HepG2 (cell line): ENCODE data around the gene WDR45B. TPM values are rescaled to one million over a fixed set of nuclear protein-coding genes. Genes with fewer than 3 reads are reported as not detected.

Source experiments
- ATAC-seq: fragments of 200-7000 bp; cut with Tn5 transposase; 3 replicates; pipeline ENCODE4 v1.9.1; 2020; ENCODE audit warnings: mild to moderate bottlenecking, moderate library complexity
- BruUV-seq: library from RNA; stranded (reverse); fragments of 400-500 nt; replicated peaks from 2 replicates; lab custom pipeline; 2021; lab: Mats Ljungman, UMichigan
- CTCF ChIA-PET: fragments of 300-600 bp; formaldehyde crosslinking; extraction: SDS; loops from one replicate; lab custom pipeline; 2021; ENCODE audit warnings: low total read pairs, inconsistent platforms, low intra/inter-chr PET ratio; lab: Yijun Ruan, JAX
- POLR2A ChIA-PET: fragments of 350-600 bp; sonication (Branson Sonifier 250); formaldehyde crosslinking; loops from one replicate; lab custom pipeline; 2020; ENCODE audit warnings: antibody characterized with exemption, inconsistent platforms; lab: Yijun Ruan, JAX
- DNase-seq: peaks from one replicate; pipeline ENCODE4 v3.0.0-alpha.2; 2015; ENCODE audit warnings: low spot score
- FAIRE-seq: peaks from 3 replicates; lab custom pipeline; 2011; peaks lifted over from hg19 to GRCh38; lab: Jason Lieb, UNC
- H2AFZ ChIP-seq: one replicate; pipeline ENCODE4 v1.6.1; 2011; ENCODE audit warnings: low read length, inconsistent platforms
- H3K27ac ChIP-seq: fragments of 300-600 bp; 3 replicates; pipeline ENCODE4 v1.8.0; 2011; ENCODE audit warnings: mixed run types, mild to moderate bottlenecking, mixed read lengths, low read length, inconsistent platforms; ENCODE audit not compliant: insufficient read depth; ENCODE audit errors: extremely low read length
- H3K27me3 ChIP-seq, 2 experiments: fragments of 200-600 bp in 1 of 2; 2 replicates in 1 of 2; 3 replicates in 1 of 2; pipeline versions ENCODE4 v1.6.0 to v1.8.0; 2011; ENCODE audit warnings: low read length in 2 of 2, mild to moderate bottlenecking in 2 of 2, moderate library complexity in 2 of 2, inconsistent platforms in 1 of 2; ENCODE audit not compliant: insufficient read depth in 2 of 2, control insufficient read depth in 1 of 2
- H3K36me3 ChIP-seq, 2 experiments: fragments of 200-600 bp in 1 of 2; replicated peaks in 1 of 2; 2 replicates in 1 of 2; 3 replicates in 1 of 2; pipeline versions ENCODE4 v1.5.1 to v1.8.0; 2011; ENCODE audit warnings: low read length in 2 of 2, inconsistent platforms in 1 of 2; ENCODE audit not compliant: insufficient read depth in 2 of 2, control insufficient read depth in 1 of 2
- H3K4me1 ChIP-seq: 2 replicates; pipeline ENCODE4 v1.5.1; 2012; ENCODE audit warnings: low read length, inconsistent platforms; ENCODE audit not compliant: insufficient read depth
- H3K4me2 ChIP-seq: 2 replicates; pipeline ENCODE4 v1.6.0; 2011; ENCODE audit warnings: low read depth, low read length, inconsistent platforms
- H3K4me3 ChIP-seq, 3 experiments: fragments of 200-600 bp in 1 of 3; sonication (generic), shearing (Covaris generic) in 1 of 3; replicated peaks in 1 of 3; 2 replicates each; pipeline ENCODE4 v1.5.1; 2011 to 2016; ENCODE audit warnings: low read length in 3 of 3, inconsistent platforms in 2 of 3, low read depth in 2 of 3, mild to moderate bottlenecking in 2 of 3, control low read depth in 1 of 3, mixed read lengths in 1 of 3; ENCODE audit not compliant: insufficient read depth in 1 of 3
- H3K79me2 ChIP-seq: one replicate; pipeline ENCODE4 v1.6.1; 2011; ENCODE audit warnings: low read length, inconsistent platforms; ENCODE audit not compliant: insufficient read depth
- H3K9ac ChIP-seq: 2 replicates; pipeline ENCODE4 v1.6.0; 2011; ENCODE audit warnings: mild to moderate bottlenecking, low read depth, low read length, inconsistent platforms; ENCODE audit not compliant: insufficient read depth
- H3K9me3 ChIP-seq: 2 replicates; pipeline ENCODE4 v1.5.1; 2012; ENCODE audit warnings: mild to moderate bottlenecking, low read length
- H4K20me1 ChIP-seq: 2 replicates; pipeline ENCODE4 v1.6.0; 2011; ENCODE audit warnings: inconsistent platforms, mild to moderate bottlenecking, low read length, moderate library complexity; ENCODE audit not compliant: insufficient read depth
- AGO1 ChIP-seq: fragments of 200-400 bp; formaldehyde crosslinking; IDR thresholded peaks from 2 replicates; pipeline ENCODE4 v1.6.1; 2017; ENCODE audit warnings: mild to moderate bottlenecking, low read depth, low read length, moderate library complexity; ENCODE audit not compliant: poor library complexity, severe bottlenecking
- ASH2L ChIP-seq: fragments of 300-600, 200-600 bp; sonication (generic); IDR thresholded peaks from 2 replicates; pipeline ENCODE4 v1.7.0; 2017; ENCODE audit warnings: low read depth, mild to moderate bottlenecking, moderate library complexity, mixed read lengths, low read length; ENCODE audit not compliant: insufficient read length
- CREBL2 ChIP-seq: sonication (generic); formaldehyde crosslinking; IDR thresholded peaks from 2 replicates; pipeline ENCODE4 v1.8.1; 2023; ENCODE audit warnings: missing genetic modification reagents, mild to moderate bottlenecking, borderline replicate concordance
- HES4 ChIP-seq: sonication (generic); formaldehyde crosslinking; IDR thresholded peaks from 2 replicates; pipeline ENCODE4 v1.9.0; 2021; ENCODE audit warnings: mild to moderate bottlenecking, missing genetic modification reagents, borderline replicate concordance
- PAX8 ChIP-seq: sonication (generic); formaldehyde crosslinking; IDR thresholded peaks from 2 replicates; pipeline ENCODE4 v1.8.0; 2022; ENCODE audit warnings: mild to moderate bottlenecking, missing genetic modification reagents, borderline replicate concordance
- PBX2 ChIP-seq: IDR thresholded peaks from 2 replicates; pipeline ENCODE4 v1.6.1; 2016; ENCODE audit warnings: control low read depth
- RBM39 ChIP-seq: fragments of 200-400 bp; formaldehyde crosslinking; IDR thresholded peaks from one replicate; pipeline ENCODE4 v1.6.1; 2018; ENCODE audit warnings: antibody characterized with exemption, mild to moderate bottlenecking, low read depth, low read length; ENCODE audit not compliant: poor library complexity, severe bottlenecking
- RXRA ChIP-seq: sonication (generic); formaldehyde crosslinking; IDR thresholded peaks from 2 replicates; pipeline ENCODE4 v1.5.1; 2020; ENCODE audit warnings: missing genetic modification reagents
- SP4 ChIP-seq: sonication (generic); formaldehyde crosslinking; IDR thresholded peaks from 2 replicates; pipeline ENCODE4 v1.8.1; 2023; ENCODE audit warnings: mild to moderate bottlenecking, missing genetic modification reagents
- XBP1 ChIP-seq: sonication (generic); formaldehyde crosslinking; IDR thresholded peaks from 2 replicates; pipeline ENCODE4 v1.5.0; 2020; ENCODE audit warnings: missing genetic modification reagents
- ZBTB8A ChIP-seq: sonication (generic); formaldehyde crosslinking; IDR thresholded peaks from 2 replicates; pipeline ENCODE4 v1.4.0; 2020; ENCODE audit warnings: mild to moderate bottlenecking, low read depth, missing genetic modification reagents, borderline replicate concordance
- ZFP37 ChIP-seq: sonication (generic); formaldehyde crosslinking; IDR thresholded peaks from 2 replicates; pipeline ENCODE4 v1.4.0; 2020; ENCODE audit warnings: missing genetic modification reagents, borderline replicate concordance
- ZNF180 ChIP-seq: sonication (generic); formaldehyde crosslinking; IDR thresholded peaks from 2 replicates; pipeline ENCODE4 v1.4.0; 2020; ENCODE audit warnings: low read depth, missing genetic modification reagents, borderline replicate concordance
- ZNF292 ChIP-seq: sonication (generic); formaldehyde crosslinking; IDR thresholded peaks from 2 replicates; pipeline ENCODE4 v1.8.1; 2022; ENCODE audit warnings: mild to moderate bottlenecking, low read depth, missing genetic modification reagents, borderline replicate concordance
- ZNF354B ChIP-seq: sonication (generic); formaldehyde crosslinking; IDR thresholded peaks from 2 replicates; pipeline ENCODE4 v1.8.0; 2022; ENCODE audit warnings: mild to moderate bottlenecking, missing genetic modification reagents
- ZNF446 ChIP-seq: sonication (generic); formaldehyde crosslinking; IDR thresholded peaks from 2 replicates; pipeline ENCODE4 v1.5.0; 2020; ENCODE audit warnings: mild to moderate bottlenecking, missing genetic modification reagents
- ZNF687 ChIP-seq: sonication (generic); formaldehyde crosslinking; IDR thresholded peaks from 2 replicates; pipeline ENCODE4 v1.5.1; 2020; ENCODE audit warnings: mild to moderate bottlenecking, missing genetic modification reagents, moderate library complexity
- ZNF790 ChIP-seq: sonication (generic); formaldehyde crosslinking; IDR thresholded peaks from 2 replicates; pipeline ENCODE4 v1.8.0; 2022; ENCODE audit warnings: missing genetic modification reagents, mild to moderate bottlenecking, borderline replicate concordance
- ZNF891 ChIP-seq: sonication (generic); formaldehyde crosslinking; IDR thresholded peaks from 2 replicates; pipeline ENCODE4 v1.5.0; 2020; ENCODE audit warnings: mild to moderate bottlenecking, missing genetic modification reagents
- WGBS: methylation state at CpG from one replicate; pipeline ENCODE4 v1.1.6; 2017; ENCODE audit warnings: low lambda C conversion rate; 5-methylcytosine and 5-hydroxymethylcytosine counted together
- in situ Hi-C: cut with HindIII; loops from 2 replicates; pipeline ENCODE4 v1.10.0; 2017; ENCODE audit warnings: low pct_unique_long_range_greater_than_20kb; ENCODE audit not compliant: extremely low pct_ligation_motif_present
- intact Hi-C: fragments of 100-400 bp; cut with micrococcal nuclease; formaldehyde crosslinking; loops from one replicate; pipeline ENCODE4 v1.10.0; 2022; ENCODE audit not compliant: unreplicated experiment
- polyA plus RNA-seq, 8 experiments: library from polyadenylated mRNA; depleted of rRNA in 3 of 8; stranded (reverse) in 7 of 8; unstranded in 1 of 8; fragments of >200 nt; fragmentation: Illumina TruSeq in 4 of 8; extraction: Trizol in 4 of 8; gene quantifications; 2 replicates each; pipeline versions ENCODE4 v1.2.1 to v1.2.3, GENCODE V29; 2011 to 2016; ENCODE audit warnings: low read depth in 4 of 8, missing spikeins in 1 of 8, mixed read lengths in 1 of 8; ENCODE audit not compliant: insufficient read depth in 1 of 8
- total RNA-seq, 5 experiments: library from RNA; depleted of rRNA; stranded (reverse); fragments of >200 nt; fragmentation: Illumina TruSeq; extraction: Trizol; gene quantifications; 2 replicates each; pipeline ENCODE4 v1.2.3, GENCODE V29; 2016; ENCODE audit warnings: low read depth in 1 of 5

The WDR45B gene
- total and polyA plus RNA-seq, 2 of the 13 experiments (the other 11 are each of a cell fraction or from before 2014, with no cell fraction given), result 86.2 to 155 TPM

GRCh38 chr17:82697808-82698064 lies 49.5 kb upstream of the WDR45B start:
- no TSS peak for BruUV-seq
- intact Hi-C loops, result no loop called here
- in situ Hi-C loops, result no loop called here
- DNase-seq, result no peak
- 5% methylated on average over 17 of the region's 32 CpGs for WGBS
- ATAC-seq, result no peak
- no peak overlapping the region for H2AFZ ChIP-seq
- H3K4me3 ChIP-seq, result peak overlapping the region; percentile 64 to 81 (median 77); a peak in 5 of 6 replicates
- POLR2A ChIA-PET, result no interaction called here
- no peak overlapping the region for H3K27ac ChIP-seq
- peaks cover 0 to 5% of the 10 kb centered on the region in 2 experiments; a peak in 1 of 5 replicates for H3K27me3 ChIP-seq
- CTCF ChIA-PET, result no interaction called here
- H3K4me1 ChIP-seq, result peaks cover 48% of the 10 kb centered on the region
- peaks cover 15% of the 10 kb centered on the region for H3K9me3 ChIP-seq
- H3K9ac ChIP-seq, result peak overlapping the region; percentile 55; the same call in 1 of the 2 replicates
- FAIRE-seq, result no peak
- H3K79me2 ChIP-seq, result no peaks in the 10 kb centered on the region
- H3K36me3 ChIP-seq, result no peaks in the 10 kb centered on the region
- peak overlapping the region; percentile 90 for H3K4me2 ChIP-seq
- no peaks in the 10 kb centered on the region for H4K20me1 ChIP-seq
- TF ChIP-seq ZFP37 (CRISPR knock-in tag) (no peak), SP4 (0 out of 2 replicates have a peak, but pooled peaks have one; percentile 3), ZNF446 (CRISPR knock-in tag) (no peak), PBX2 (CRISPR knock-in tag) (no peak), ZNF891 (CRISPR knock-in tag) (no peak), CREBL2 (CRISPR knock-in tag) (no peak), ZBTB8A (CRISPR knock-in tag) (no peak), HES4 (peak; percentile 64; the same call in 1 of the 2 replicates), XBP1 (CRISPR knock-in tag) (no peak), AGO1 (no peak), PAX8 (CRISPR knock-in tag) (no peak), ZNF292 (CRISPR knock-in tag) (no peak), ZNF180 (CRISPR knock-in tag) (no peak), ZNF790 (CRISPR knock-in tag) (no peak), RBM39 (peak; percentile 21), ZNF354B (no peak), ZNF687 (CRISPR knock-in tag) (peak; percentile 23; the same call in 1 of the 2 replicates), RXRA (CRISPR knock-in tag) (no peak), ASH2L (no peak)
